RPMI7951 (cell line): ENCODE data around the gene PPP1R12A. TPM values are rescaled to one million over a fixed set of nuclear protein-coding genes. Genes with fewer than 3 reads are reported as not detected.
A peak's percentile ranks its signal among the peaks of the same experiment; 100 is the strongest.

Experiments
- DNase-seq: peaks from one replicate; pipeline ENCODE4 v3.0.0-alpha.2; 2012; ENCODE audit warnings: low read depth
- total RNA-seq: library from RNA; depleted of rRNA; stranded (reverse); fragments of >200 nt; shearing (Covaris generic); gene quantifications from 2 replicates; pipeline ENCODE4 v1.2.3, GENCODE V29; 2014

PPP1R12A gene
- total RNA-seq, 1 experiment from 2014 or later, result 47.5 TPM

GRCh38 chr12:79841878-79842265, 93.0 kb downstream of the PPP1R12A start:
- DNase-seq, result no peak

GRCh38 chr12:79841248-79841877, 93.5 kb downstream of the PPP1R12A start:
- DNase-seq, result no peak

GRCh38 chr12:79838359-79838758, 96.5 kb downstream of the PPP1R12A start:
- no peak for DNase-seq

- no peak for DNase-seq
Observed at GRCh38 chr12:79837575-79837974, 97.3 kb downstream of the PPP1R12A start.

- DNase-seq, result no peak
Observed at GRCh38 chr12:79835377-79835843, 99.5 kb downstream of the PPP1R12A start.

- DNase-seq, result no peak
Observed at GRCh38 chr12:79834712-79835376, 100.1 kb downstream of the PPP1R12A start.

GRCh38 chr12:79830440-79830839, 104.5 kb downstream of the PPP1R12A start:
- DNase-seq, result no peak

- no peak for DNase-seq
Observed at GRCh38 chr12:79828924-79829323, 106.0 kb downstream of the PPP1R12A start.

- no peak for DNase-seq
Observed at GRCh38 chr12:79827484-79827883, 107.4 kb downstream of the PPP1R12A start.

- no peak for DNase-seq
Observed at GRCh38 chr12:79826267-79827128, 108.4 kb downstream of the PPP1R12A start.

GRCh38 chr12:79822475-79822874, 112.4 kb downstream of the PPP1R12A start:
- DNase-seq, result no peak

GRCh38 chr12:79818856-79819255, 116.0 kb downstream of the PPP1R12A start:
- DNase-seq, result peak; percentile 18

- peak; percentile 60 for DNase-seq
Observed at GRCh38 chr12:79784366-79785065, 150.4 kb downstream of the PPP1R12A start.

GRCh38 chr12:79782172-79782900, 152.6 kb downstream of the PPP1R12A start:
- DNase-seq, result peak; percentile 15

GRCh38 chr12:79778802-79779448, 156.0 kb downstream of the PPP1R12A start:
- no peak for DNase-seq

- DNase-seq, result peak; percentile 25
Observed at GRCh38 chr12:79776111-79776510, 158.8 kb downstream of the PPP1R12A start.

GRCh38 chr12:79775355-79776027, 159.4 kb downstream of the PPP1R12A start:
- no peak for DNase-seq

- DNase-seq, result no peak
Observed at GRCh38 chr12:79773896-79774295, 161.0 kb downstream of the PPP1R12A start.

GRCh38 chr12:79769860-79770485, 164.9 kb downstream of the PPP1R12A start:
- no peak for DNase-seq
